DND-41 (cell line): ENCODE data around the gene TMEM135.

Experiments used
- ATAC-seq: fragments of 200-7000 bp; cut with Tn5 transposase; 3 replicates; pipeline ENCODE4 v1.9.1; 2021; ENCODE audit warnings: low read depth; ENCODE audit not compliant: insufficient read depth
- DNase-seq: peaks from one replicate; pipeline ENCODE4 v3.0.0-alpha.2; 2020
- H2AFZ ChIP-seq: 2 replicates; pipeline ENCODE4 v1.6.0; 2012; ENCODE audit warnings: low read depth, low read length
- H3K27ac ChIP-seq: 2 replicates; pipeline ENCODE4 v1.5.1; 2012; ENCODE audit warnings: low read length, inconsistent platforms
- H3K27me3 ChIP-seq: fragments of 200-600 bp; sonication (generic); 2 replicates; pipeline ENCODE4 v1.6.0; 2012; ENCODE audit warnings: low read length, mild to moderate bottlenecking, inconsistent platforms; ENCODE audit not compliant: insufficient read depth, poor library complexity
- H3K36me3 ChIP-seq: 2 replicates; pipeline ENCODE4 v1.5.1; 2012; ENCODE audit warnings: low read length, inconsistent platforms; ENCODE audit not compliant: insufficient read depth
- H3K4me1 ChIP-seq: 2 replicates; pipeline ENCODE4 v1.5.1; 2012; ENCODE audit warnings: mild to moderate bottlenecking, low read length; ENCODE audit not compliant: insufficient read depth
- H3K4me2 ChIP-seq: 2 replicates; pipeline ENCODE4 v1.6.0; 2012; ENCODE audit warnings: mild to moderate bottlenecking, moderate library complexity, low read length, inconsistent platforms; ENCODE audit not compliant: insufficient read depth
- H3K4me3 ChIP-seq, 2 experiments: fragments of 200-600 bp in 1 of 2; shearing (Covaris generic) in 1 of 2; 2 replicates each; pipeline ENCODE4 v1.5.1; 2012 to 2016; ENCODE audit warnings: inconsistent platforms in 2 of 2, low read length in 2 of 2, mild to moderate bottlenecking in 2 of 2, low read depth in 1 of 2, moderate library complexity in 1 of 2
- H3K79me2 ChIP-seq: 2 replicates; pipeline ENCODE4 v1.6.0; 2012; ENCODE audit warnings: low read length, inconsistent platforms; ENCODE audit not compliant: insufficient read depth
- H3K9ac ChIP-seq: 2 replicates; pipeline ENCODE4 v1.6.0; 2012; ENCODE audit warnings: low read depth, mild to moderate bottlenecking, inconsistent platforms, low read length, moderate library complexity
- H3K9me3 ChIP-seq: 2 replicates; pipeline ENCODE4 v1.5.1; 2012; ENCODE audit warnings: low read length, moderate library complexity, mild to moderate bottlenecking, inconsistent platforms; ENCODE audit not compliant: insufficient read depth, severe bottlenecking
- H4K20me1 ChIP-seq: 2 replicates; pipeline ENCODE4 v1.6.0; 2012; ENCODE audit warnings: low read length; ENCODE audit not compliant: insufficient read depth
- CTCF ChIP-seq: IDR thresholded peaks from 2 replicates; pipeline ENCODE4 v1.5.1; 2012; ENCODE audit warnings: borderline replicate concordance, low read length, moderate library complexity, mild to moderate bottlenecking; ENCODE audit not compliant: poor library complexity, severe bottlenecking; ENCODE audit errors: extremely low read depth
- EZH2 ChIP-seq: IDR thresholded peaks from 3 replicates; pipeline ENCODE4 v1.6.1; 2012; ENCODE audit warnings: borderline replicate concordance, low read depth, mild to moderate bottlenecking, moderate library complexity, low read length, inconsistent platforms; ENCODE audit not compliant: severe bottlenecking

TMEM135 gene

GRCh38 chr11:87037450-87038234 is at the start of gene TMEM135:
TSS of gene TMEM135 (plus strand) at chr11:87037934. CDS start at chr11:87038046, 112 bp downstream.
- Histone ChIP-seq H3K4me1 (peaks cover 33% of the 10 kb centered on the region), H3K36me3 (peaks cover 4% of the 10 kb centered on the region; the same call in 1 of the 2 replicates), H4K20me1 (no peaks in the 10 kb centered on the region), H3K4me3 (peak within 1 kb of the TSS; percentile 75 to 78), H3K4me2 (peak within 1 kb of the TSS; percentile 79), H3K27me3 (no peaks in the 10 kb centered on the region), H3K9ac (peak within 1 kb of the TSS; percentile 82), H3K27ac (peak within 1 kb of the TSS; percentile 76), H3K9me3 (no peaks in the 10 kb centered on the region), H2AFZ (peak within 1 kb of the TSS; percentile 97), H3K79me2 (peaks cover 47% of the 10 kb centered on the region)
- DNase-seq = peak; percentile 95
- TF ChIP-seq CTCF = peak; percentile 32
- no peak for TF ChIP-seq EZH2
- ATAC-seq = peak; percentile 93

- no peak overlapping the region for H3K9ac ChIP-seq
- H3K4me1 ChIP-seq = no peaks in the 10 kb centered on the region
- ATAC-seq (no peak), DNase-seq (no peak)
- peaks cover 22% of the 10 kb centered on the region for H3K27me3 ChIP-seq
- no peaks in the 10 kb centered on the region for H3K79me2 ChIP-seq
- TF ChIP-seq CTCF (no peak), EZH2 (no peak)
- no peaks in the 10 kb centered on the region for H3K36me3 ChIP-seq
- H3K4me3 ChIP-seq = no peak overlapping the region
- no peaks in the 10 kb centered on the region for H3K9me3 ChIP-seq
- no peak overlapping the region for H2AFZ ChIP-seq
- no peaks in the 10 kb centered on the region for H4K20me1 ChIP-seq
- no peak overlapping the region for H3K27ac ChIP-seq
- no peak overlapping the region for H3K4me2 ChIP-seq
These were observed 49.3 kb upstream of the TMEM135 start for GRCh38 chr11:86988351-86988881.

GRCh38 chr11:86990031-86990430 is 47.7 kb upstream of the TMEM135 start:
- H3K4me2 ChIP-seq = no peak overlapping the region
- H3K79me2 ChIP-seq = no peaks in the 10 kb centered on the region
- H3K9me3 ChIP-seq = no peaks in the 10 kb centered on the region
- no peaks in the 10 kb centered on the region for H4K20me1 ChIP-seq
- H3K36me3 ChIP-seq = no peaks in the 10 kb centered on the region
- DNase-seq (no peak), ATAC-seq (no peak)
- no peaks in the 10 kb centered on the region for H3K4me1 ChIP-seq
- TF ChIP-seq EZH2 (no peak), CTCF (no peak)
- no peak overlapping the region for H3K27ac ChIP-seq
- no peak overlapping the region for H2AFZ ChIP-seq
- peaks cover 22% of the 10 kb centered on the region for H3K27me3 ChIP-seq
- H3K9ac ChIP-seq = no peak overlapping the region
- no peak overlapping the region for H3K4me3 ChIP-seq
